ENCODE results near the gene TCF3.

- TF ChIP-seq CREB1 (IDR thresholded peaks at IDR 0.05; ENCODE audit: low read depth) (no peak), TEAD4 (IDR thresholded peaks at IDR 0.05) (no peak), EP300 (IDR thresholded peaks at IDR 0.05; ENCODE audit: borderline replicate concordance) (no peak), EGR1 (IDR thresholded peaks at IDR 0.05) (no peak), YY1 (IDR thresholded peaks at IDR 0.05; ENCODE audit: low read depth) (no peak), FOXM1 (IDR thresholded peaks at IDR 0.05; ENCODE audit: borderline replicate concordance, low read depth) (no peak), NFIC (IDR thresholded peaks at IDR 0.05) (no peak), RAD21 (IDR thresholded peaks at IDR 0.05; ENCODE audit: low read depth) (no peak), TAF1 (IDR thresholded peaks at IDR 0.05; ENCODE audit: low read depth) (no peak), ZBTB7A (IDR thresholded peaks at IDR 0.05; ENCODE audit: low read depth) (no peak), CEBPB (IDR thresholded peaks at IDR 0.05) (no peak)
- TF ChIP-seq, protein P1, sequence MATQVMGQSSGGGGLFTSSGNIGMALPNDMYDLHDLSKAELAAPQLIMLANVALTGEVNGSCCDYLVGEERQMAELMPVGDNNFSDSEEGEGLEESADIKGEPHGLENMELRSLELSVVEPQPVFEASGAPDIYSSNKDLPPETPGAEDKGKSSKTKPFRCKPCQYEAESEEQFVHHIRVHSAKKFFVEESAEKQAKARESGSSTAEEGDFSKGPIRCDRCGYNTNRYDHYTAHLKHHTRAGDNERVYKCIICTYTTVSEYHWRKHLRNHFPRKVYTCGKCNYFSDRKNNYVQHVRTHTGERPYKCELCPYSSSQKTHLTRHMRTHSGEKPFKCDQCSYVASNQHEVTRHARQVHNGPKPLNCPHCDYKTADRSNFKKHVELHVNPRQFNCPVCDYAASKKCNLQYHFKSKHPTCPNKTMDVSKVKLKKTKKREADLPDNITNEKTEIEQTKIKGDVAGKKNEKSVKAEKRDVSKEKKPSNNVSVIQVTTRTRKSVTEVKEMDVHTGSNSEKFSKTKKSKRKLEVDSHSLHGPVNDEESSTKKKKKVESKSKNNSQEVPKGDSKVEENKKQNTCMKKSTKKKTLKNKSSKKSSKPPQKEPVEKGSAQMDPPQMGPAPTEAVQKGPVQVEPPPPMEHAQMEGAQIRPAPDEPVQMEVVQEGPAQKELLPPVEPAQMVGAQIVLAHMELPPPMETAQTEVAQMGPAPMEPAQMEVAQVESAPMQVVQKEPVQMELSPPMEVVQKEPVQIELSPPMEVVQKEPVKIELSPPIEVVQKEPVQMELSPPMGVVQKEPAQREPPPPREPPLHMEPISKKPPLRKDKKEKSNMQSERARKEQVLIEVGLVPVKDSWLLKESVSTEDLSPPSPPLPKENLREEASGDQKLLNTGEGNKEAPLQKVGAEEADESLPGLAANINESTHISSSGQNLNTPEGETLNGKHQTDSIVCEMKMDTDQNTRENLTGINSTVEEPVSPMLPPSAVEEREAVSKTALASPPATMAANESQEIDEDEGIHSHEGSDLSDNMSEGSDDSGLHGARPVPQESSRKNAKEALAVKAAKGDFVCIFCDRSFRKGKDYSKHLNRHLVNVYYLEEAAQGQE (IDR thresholded peaks at IDR 0.05; ENCODE audit: low read depth), result no peak
- TF ChIP-seq, protein P2, sequence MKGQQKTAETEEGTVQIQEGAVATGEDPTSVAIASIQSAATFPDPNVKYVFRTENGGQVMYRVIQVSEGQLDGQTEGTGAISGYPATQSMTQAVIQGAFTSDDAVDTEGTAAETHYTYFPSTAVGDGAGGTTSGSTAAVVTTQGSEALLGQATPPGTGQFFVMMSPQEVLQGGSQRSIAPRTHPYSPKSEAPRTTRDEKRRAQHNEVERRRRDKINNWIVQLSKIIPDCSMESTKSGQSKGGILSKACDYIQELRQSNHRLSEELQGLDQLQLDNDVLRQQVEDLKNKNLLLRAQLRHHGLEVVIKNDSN (IDR thresholded peaks at IDR 0.05), result no peak
- TF ChIP-seq, protein P3, sequence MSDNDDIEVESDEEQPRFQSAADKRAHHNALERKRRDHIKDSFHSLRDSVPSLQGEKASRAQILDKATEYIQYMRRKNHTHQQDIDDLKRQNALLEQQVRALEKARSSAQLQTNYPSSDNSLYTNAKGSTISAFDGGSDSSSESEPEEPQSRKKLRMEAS (IDR thresholded peaks at IDR 0.05), result no peak
Measured at GRCh38 chr19:1646659-1647453, 5.6 kb downstream of the TCF3 start.

All from Ishikawa (cell line).